Hepatocyte (in vitro differentiated cells): Measurements from ENCODE around the gene RABGGTB. TPM values are rescaled to one million over a fixed set of nuclear protein-coding genes. Genes with fewer than 3 reads are reported as not detected.
A peak's percentile ranks its signal among the peaks of the same experiment; 100 is the strongest.

Experiments used
- DNase-seq: peaks from one replicate; pipeline ENCODE4 v3.0.0-alpha.2; 2016; ENCODE audit warnings: low spot score
- H2AFZ ChIP-seq: fragments of 200-600 bp; sonication (generic); 2 replicates; pipeline ENCODE4 v1.6.0; 2016; ENCODE audit warnings: antibody characterized with exemption, mild to moderate bottlenecking
- H3K27ac ChIP-seq: fragments of 200-600 bp; sonication (generic); 2 replicates; pipeline ENCODE4 v1.5.1; 2016; ENCODE audit warnings: mild to moderate bottlenecking
- H3K27me3 ChIP-seq: fragments of 200-600 bp; sonication (generic); 2 replicates; pipeline ENCODE4 v1.6.1; 2016
- H3K36me3 ChIP-seq: fragments of 200-600 bp; sonication (generic); replicated peaks from 2 replicates; pipeline ENCODE4 v1.5.1; 2016; ENCODE audit warnings: low read depth; ENCODE audit not compliant: insufficient read depth
- H3K4me1 ChIP-seq: fragments of 200-600 bp; sonication (generic); 2 replicates; pipeline ENCODE4 v1.5.1; 2016; ENCODE audit warnings: mild to moderate bottlenecking, moderate library complexity; ENCODE audit not compliant: insufficient read depth
- H3K4me2 ChIP-seq: fragments of 200-600 bp; sonication (generic); 2 replicates; pipeline ENCODE4 v1.6.0; 2016
- H3K4me3 ChIP-seq: fragments of 200-600 bp; sonication (generic); 2 replicates; pipeline ENCODE4 v1.5.1; 2016; ENCODE audit warnings: mild to moderate bottlenecking
- H3K79me2 ChIP-seq: fragments of 200-600 bp; sonication (generic); 2 replicates; pipeline ENCODE4 v1.6.0; 2017; ENCODE audit warnings: mild to moderate bottlenecking
- H3K9me2 ChIP-seq: fragments of 200-600 bp; sonication (generic); replicated peaks from 2 replicates; pipeline ENCODE4 v1.6.0; 2017; ENCODE audit warnings: mild to moderate bottlenecking; ENCODE audit not compliant: insufficient read depth
- H3K9me3 ChIP-seq: fragments of 200-600 bp; sonication (generic); 2 replicates; pipeline ENCODE4 v1.5.1; 2016; ENCODE audit warnings: low read depth, mild to moderate bottlenecking
- H4K20me1 ChIP-seq: fragments of 200-600 bp; sonication (generic); 2 replicates; pipeline ENCODE4 v1.6.0; 2016; ENCODE audit warnings: mild to moderate bottlenecking; ENCODE audit not compliant: insufficient read depth, poor library complexity, severe bottlenecking
- CTCF ChIP-seq: fragments of 200-600 bp; sonication (generic); IDR thresholded peaks from 2 replicates; pipeline ENCODE4 v1.5.1; 2016; ENCODE audit warnings: antibody characterized with exemption, mild to moderate bottlenecking; ENCODE audit not compliant: poor library complexity
- EZH2 ChIP-seq: fragments of 200-600 bp; sonication (generic); IDR thresholded peaks from 2 replicates; pipeline ENCODE4 v1.6.1; 2016; ENCODE audit warnings: antibody characterized with exemption, mild to moderate bottlenecking, borderline replicate concordance
- EZH2phosphoT487 ChIP-seq: fragments of 200-600 bp; sonication (generic); IDR thresholded peaks from one replicate; pipeline ENCODE4 v1.6.1; 2018; ENCODE audit warnings: antibody characterized with exemption, mild to moderate bottlenecking, low read depth, moderate library complexity; ENCODE audit not compliant: unreplicated experiment, severe bottlenecking
- whole genome bisulfite sequencing: methylation state at CpG from one replicate; pipeline ENCODE4 v1.1.6; 2016; ENCODE audit warnings: low lambda C conversion rate; ENCODE audit errors: missing lambda C conversion rate; 5-methylcytosine and 5-hydroxymethylcytosine counted together
- polyA plus RNA-seq: library from polyadenylated mRNA; unstranded; fragments of >200 nt; fragmentation: Nextera tagmentation; extraction: Ambion mirVana; gene quantifications from 2 replicates; pipeline ENCODE4 v1.2.1, GENCODE V29; 2016
- total RNA-seq: library from RNA; depleted of rRNA; stranded (reverse); fragments of >200 nt; gene quantifications from 2 replicates; pipeline ENCODE4 v1.2.3, GENCODE V29; 2014

The RABGGTB gene
- total and polyA plus RNA-seq, 2 experiments from 2014 or later: 25.9 to 101 TPM

- H2AFZ ChIP-seq: peak overlapping the region; percentile 80
- H3K27ac ChIP-seq: peak overlapping the region; percentile 81
- H3K9me3 ChIP-seq: no peaks in the 10 kb centered on the region
- H3K4me1 ChIP-seq: peaks cover 30% of the 10 kb centered on the region
- 14% methylated on average over 9 of the region's 9 CpGs for WGBS
- H3K27me3 ChIP-seq: no peaks in the 10 kb centered on the region
- H3K79me2 ChIP-seq: peaks cover 43% of the 10 kb centered on the region
- peaks cover 38% of the 10 kb centered on the region for H4K20me1 ChIP-seq
- H3K4me3 ChIP-seq: peak overlapping the region; percentile 61
- no peaks in the 10 kb centered on the region for H3K36me3 ChIP-seq
- DNase-seq: no peak
- H3K4me2 ChIP-seq: peak overlapping the region; percentile 80
- TF ChIP-seq EZH2 (no peak), EZH2phosphoT487 (no peak), CTCF (no peak)
- no peaks in the 10 kb centered on the region for H3K9me2 ChIP-seq
These were observed 605 bp upstream of the RABGGTB start for GRCh38 chr1:75785320-75785982.

GRCh38 chr1:75786901-75787493 lies 941 bp downstream of the RABGGTB start:
- H2AFZ ChIP-seq: peak overlapping the region; percentile 31
- DNase-seq: no peak
- H3K9me2 ChIP-seq: no peaks in the 10 kb centered on the region
- WGBS: 1% methylated on average over 10 of the region's 10 CpGs
- no peak for TF ChIP-seq EZH2phosphoT487
- TF ChIP-seq CTCF: no peak
- TF ChIP-seq EZH2: no peak
- peaks cover 51% of the 10 kb centered on the region for H4K20me1 ChIP-seq
- H3K36me3 ChIP-seq: no peaks in the 10 kb centered on the region
- H3K4me3 ChIP-seq: peak overlapping the region; percentile 73
- peaks cover 35% of the 10 kb centered on the region for H3K4me1 ChIP-seq
- H3K27ac ChIP-seq: peak overlapping the region; percentile 75
- H3K4me2 ChIP-seq: peak overlapping the region; percentile 90
- H3K79me2 ChIP-seq: peaks cover 50% of the 10 kb centered on the region
- H3K9me3 ChIP-seq: no peaks in the 10 kb centered on the region
- H3K27me3 ChIP-seq: no peaks in the 10 kb centered on the region

GRCh38 chr1:75787524-75787923 lies 1.5 kb downstream of the RABGGTB start:
- no peaks in the 10 kb centered on the region for H3K36me3 ChIP-seq
- H3K4me2 ChIP-seq: peak overlapping the region; percentile 90
- peaks cover 53% of the 10 kb centered on the region for H3K79me2 ChIP-seq
- no peak for DNase-seq
- WGBS: 5% methylated on average over 4 of the region's 4 CpGs
- no peaks in the 10 kb centered on the region for H3K9me3 ChIP-seq
- H3K9me2 ChIP-seq: no peaks in the 10 kb centered on the region
- TF ChIP-seq EZH2 (no peak), EZH2phosphoT487 (no peak), CTCF (no peak)
- H3K27me3 ChIP-seq: no peaks in the 10 kb centered on the region
- H3K4me1 ChIP-seq: peaks cover 35% of the 10 kb centered on the region
- H3K4me3 ChIP-seq: peak overlapping the region; percentile 73
- H4K20me1 ChIP-seq: peaks cover 56% of the 10 kb centered on the region
- no peak overlapping the region for H3K27ac ChIP-seq
- no peak overlapping the region for H2AFZ ChIP-seq
